Neural cell (in vitro differentiated cells): ENCODE measurements around the gene BTG2.

ENCODE experiments used
- CTCF ChIP-seq: fragments of 450-650 bp; IDR thresholded peaks from 2 replicates; pipeline ENCODE4 v1.5.1; 2014; ENCODE audit warnings: antibody characterized with exemption, mild to moderate bottlenecking, moderate library complexity; ENCODE audit not compliant: poor library complexity, severe bottlenecking
- EP300 ChIP-seq: fragments of 450-650 bp; conservative IDR thresholded peaks from 2 replicates; pipeline ENCODE4 v1.6.1; 2014; ENCODE audit warnings: antibody characterized with exemption, mild to moderate bottlenecking, moderate library complexity; ENCODE audit not compliant: poor library complexity, severe bottlenecking
- EZH2 ChIP-seq: fragments of 200-600, 300-800 bp; shearing (Covaris generic), sonication (generic); IDR thresholded peaks from 2 replicates; pipeline ENCODE4 v1.6.1; 2014; ENCODE audit warnings: antibody characterized with exemption, low read length, borderline replicate concordance, mild to moderate bottlenecking; ENCODE audit not compliant: insufficient read depth, poor library complexity, severe bottlenecking
- MXI1 ChIP-seq: fragments of 450-650 bp; conservative IDR thresholded peaks from 2 replicates; pipeline ENCODE4 v1.6.1; 2014; ENCODE audit warnings: antibody characterized with exemption, mild to moderate bottlenecking; ENCODE audit not compliant: poor library complexity, severe bottlenecking
- POLR2AphosphoS5 ChIP-seq: IDR thresholded peaks from 2 replicates; pipeline ENCODE4 v1.6.1; 2012
- REST ChIP-seq: IDR thresholded peaks from 2 replicates; pipeline ENCODE4 v1.6.1; 2012; ENCODE audit warnings: borderline replicate concordance
- TAF1 ChIP-seq: IDR thresholded peaks from 2 replicates; pipeline ENCODE4 v1.6.1; 2012; ENCODE audit warnings: low read depth

GRCh38 chr1:203351037-203351625, 45.8 kb downstream of the BTG2 start, which contains the start of gene FMOD:
- TF ChIP-seq CTCF (no peak), EP300 (no peak), REST (no peak), POLR2AphosphoS5 (no peak), TAF1 (no peak), EZH2 (no peak), MXI1 (no peak)
